ENCODE measurements around the gene RHBDD1.

DNA sequence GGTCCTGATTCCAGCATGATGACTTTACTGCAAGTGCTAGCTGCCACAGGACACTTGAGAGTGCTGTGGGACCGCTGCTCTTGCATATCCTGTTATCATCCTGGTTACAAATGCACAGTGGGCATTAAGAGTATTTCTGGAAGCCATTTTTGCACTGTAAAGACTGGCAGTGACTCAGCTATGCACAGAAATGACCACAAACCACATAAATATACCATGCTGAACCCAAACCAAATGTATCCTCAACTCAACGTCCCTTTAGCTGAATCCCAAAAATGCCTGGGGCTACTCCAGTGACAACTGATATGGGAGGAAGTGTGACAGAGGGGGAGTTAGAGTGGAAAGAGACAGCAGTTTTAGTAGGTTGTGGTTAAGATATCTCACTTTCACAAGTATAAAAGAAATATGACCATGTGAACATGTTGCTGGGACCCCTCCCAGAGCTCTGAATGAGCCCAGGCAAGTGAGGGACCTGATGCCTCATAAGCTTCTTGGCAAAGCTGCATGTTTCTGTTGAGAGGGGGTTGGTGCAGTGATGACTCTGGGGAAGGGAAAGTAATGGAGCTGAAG is 37.3 kb downstream of the RHBDD1 start:
- TF ChIP-seq, protein P1, sequence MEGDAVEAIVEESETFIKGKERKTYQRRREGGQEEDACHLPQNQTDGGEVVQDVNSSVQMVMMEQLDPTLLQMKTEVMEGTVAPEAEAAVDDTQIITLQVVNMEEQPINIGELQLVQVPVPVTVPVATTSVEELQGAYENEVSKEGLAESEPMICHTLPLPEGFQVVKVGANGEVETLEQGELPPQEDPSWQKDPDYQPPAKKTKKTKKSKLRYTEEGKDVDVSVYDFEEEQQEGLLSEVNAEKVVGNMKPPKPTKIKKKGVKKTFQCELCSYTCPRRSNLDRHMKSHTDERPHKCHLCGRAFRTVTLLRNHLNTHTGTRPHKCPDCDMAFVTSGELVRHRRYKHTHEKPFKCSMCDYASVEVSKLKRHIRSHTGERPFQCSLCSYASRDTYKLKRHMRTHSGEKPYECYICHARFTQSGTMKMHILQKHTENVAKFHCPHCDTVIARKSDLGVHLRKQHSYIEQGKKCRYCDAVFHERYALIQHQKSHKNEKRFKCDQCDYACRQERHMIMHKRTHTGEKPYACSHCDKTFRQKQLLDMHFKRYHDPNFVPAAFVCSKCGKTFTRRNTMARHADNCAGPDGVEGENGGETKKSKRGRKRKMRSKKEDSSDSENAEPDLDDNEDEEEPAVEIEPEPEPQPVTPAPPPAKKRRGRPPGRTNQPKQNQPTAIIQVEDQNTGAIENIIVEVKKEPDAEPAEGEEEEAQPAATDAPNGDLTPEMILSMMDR (conservative IDR thresholded peaks at IDR 0.05), result no peak
- TF ChIP-seq ZFX (IDR thresholded peaks at IDR 0.05), result no peak
